IPS DF 19.7 (cell line): Measurements from ENCODE around the gene NECAB3.

Experiments used
- DNase-seq: peaks from one replicate; pipeline ENCODE4 v3.0.0-alpha.2; 2013; ENCODE audit warnings: low read depth, low spot score

Gene NECAB3

GRCh38 chr20:33664762-33665144, 9.5 kb downstream of the NECAB3 start:
- no peak for DNase-seq

GRCh38 chr20:33664085-33664761, 10.0 kb downstream of the NECAB3 start:
- DNase-seq = no peak

- DNase-seq = no peak
Measured at GRCh38 chr20:33663161-33664084, 10.8 kb downstream of the NECAB3 start.

- no peak for DNase-seq
Measured at GRCh38 chr20:33662172-33662571, 12.1 kb downstream of the NECAB3 start, which contains the start of gene C20orf144. Gene C20orf144, plus strand, starts transcription at chr20:33662327. Its CDS starts 19 bp downstream, at chr20:33662346.

GRCh38 chr20:33660685-33661058, 13.6 kb downstream of the NECAB3 start:
- DNase-seq = no peak

- DNase-seq = no peak
Measured at GRCh38 chr20:33660035-33660684, 14.1 kb downstream of the NECAB3 start.

GRCh38 chr20:33659341-33660034, 14.7 kb downstream of the NECAB3 start:
- DNase-seq = no peak

GRCh38 chr20:33658929-33659328, 15.3 kb downstream of the NECAB3 start:
- no peak for DNase-seq

- DNase-seq = no peak
Measured at GRCh38 chr20:33658510-33658909, 15.7 kb downstream of the NECAB3 start.

- no peak for DNase-seq
Measured at GRCh38 chr20:33657704-33658095, 16.5 kb downstream of the NECAB3 start.

GRCh38 chr20:33656783-33657703, 17.2 kb downstream of the NECAB3 start:
- DNase-seq = no peak

- no peak for DNase-seq
Measured at GRCh38 chr20:33656010-33656782, 18.0 kb downstream of the NECAB3 start.

GRCh38 chr20:33655164-33655563, 19.1 kb downstream of the NECAB3 start:
- DNase-seq = no peak

- no peak for DNase-seq
Measured at GRCh38 chr20:33654680-33655161, 19.5 kb downstream of the NECAB3 start.

GRCh38 chr20:33653900-33654596, 20.2 kb downstream of the NECAB3 start:
- no peak for DNase-seq

- no peak for DNase-seq
Measured at GRCh38 chr20:33653218-33653899, 20.9 kb downstream of the NECAB3 start.

- DNase-seq = no peak
Measured at GRCh38 chr20:33651562-33652048, 22.6 kb downstream of the NECAB3 start.
